Epithelial cell of esophagus (primary cell): ENCODE results near the gene CTSL.

Experiments
- DNase-seq: peaks from one replicate; pipeline ENCODE4 v3.0.0; 2010; ENCODE audit warnings: low read depth
- H3K4me3 ChIP-seq: 2 replicates; pipeline ENCODE4 v1.5.1; 2011; ENCODE audit warnings: mild to moderate bottlenecking, low read length, control low read depth
- TF ChIP-seq, protein P1 (sequence below): IDR thresholded peaks from 2 replicates; pipeline ENCODE4 v1.5.1; 2011; ENCODE audit warnings: low read depth, mild to moderate bottlenecking, low read length, control low read depth, inconsistent platforms; ENCODE audit not compliant: insufficient read depth; ENCODE audit errors: missing control alignments

The CTSL gene

DNA sequence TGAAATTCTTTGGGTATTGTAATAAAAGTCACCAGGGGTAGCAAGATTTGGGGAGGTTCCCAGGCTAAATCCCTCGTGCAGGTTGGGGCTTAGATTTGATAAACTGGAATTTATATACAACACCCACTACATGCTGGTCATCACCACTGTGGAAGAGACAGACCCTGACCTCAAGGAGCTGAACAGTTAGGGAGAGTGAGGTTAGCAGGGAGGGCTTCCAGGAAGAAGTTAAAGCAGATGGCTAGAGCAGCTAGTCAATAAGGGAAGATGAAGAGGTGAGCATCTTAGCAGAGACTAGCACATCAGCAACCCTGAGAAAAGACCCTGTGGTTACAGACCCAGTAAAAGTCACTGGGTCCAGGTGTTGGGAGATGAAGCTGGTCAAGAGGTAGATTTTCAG is 6.4 kb downstream of the CTSL start:
- no peak overlapping the region for H3K4me3 ChIP-seq
- DNase-seq: no peak
- TF ChIP-seq, protein P1, sequence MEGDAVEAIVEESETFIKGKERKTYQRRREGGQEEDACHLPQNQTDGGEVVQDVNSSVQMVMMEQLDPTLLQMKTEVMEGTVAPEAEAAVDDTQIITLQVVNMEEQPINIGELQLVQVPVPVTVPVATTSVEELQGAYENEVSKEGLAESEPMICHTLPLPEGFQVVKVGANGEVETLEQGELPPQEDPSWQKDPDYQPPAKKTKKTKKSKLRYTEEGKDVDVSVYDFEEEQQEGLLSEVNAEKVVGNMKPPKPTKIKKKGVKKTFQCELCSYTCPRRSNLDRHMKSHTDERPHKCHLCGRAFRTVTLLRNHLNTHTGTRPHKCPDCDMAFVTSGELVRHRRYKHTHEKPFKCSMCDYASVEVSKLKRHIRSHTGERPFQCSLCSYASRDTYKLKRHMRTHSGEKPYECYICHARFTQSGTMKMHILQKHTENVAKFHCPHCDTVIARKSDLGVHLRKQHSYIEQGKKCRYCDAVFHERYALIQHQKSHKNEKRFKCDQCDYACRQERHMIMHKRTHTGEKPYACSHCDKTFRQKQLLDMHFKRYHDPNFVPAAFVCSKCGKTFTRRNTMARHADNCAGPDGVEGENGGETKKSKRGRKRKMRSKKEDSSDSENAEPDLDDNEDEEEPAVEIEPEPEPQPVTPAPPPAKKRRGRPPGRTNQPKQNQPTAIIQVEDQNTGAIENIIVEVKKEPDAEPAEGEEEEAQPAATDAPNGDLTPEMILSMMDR: no peak

DNA sequence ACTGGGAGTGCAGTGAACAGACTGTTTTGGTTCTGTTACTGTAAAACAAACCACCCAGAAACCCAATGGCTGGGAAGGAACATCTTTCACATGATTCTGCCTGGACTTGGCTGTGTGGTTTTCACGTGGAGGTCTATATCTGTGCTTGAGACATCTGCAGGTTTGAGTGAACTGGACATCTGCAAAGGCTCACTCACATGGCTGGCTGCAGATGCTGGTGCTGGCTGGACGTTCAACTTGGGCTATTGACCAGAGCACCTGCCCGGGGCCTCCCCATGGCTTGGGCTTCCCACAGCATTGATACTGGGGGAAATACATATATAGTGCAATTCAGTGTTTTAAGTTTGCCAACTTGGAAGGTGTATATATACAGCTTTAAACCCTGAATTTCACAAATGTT is 6.8 kb downstream of the CTSL start:
- no peak overlapping the region for H3K4me3 ChIP-seq
- TF ChIP-seq, protein P1: no peak
- DNase-seq: no peak

DNA sequence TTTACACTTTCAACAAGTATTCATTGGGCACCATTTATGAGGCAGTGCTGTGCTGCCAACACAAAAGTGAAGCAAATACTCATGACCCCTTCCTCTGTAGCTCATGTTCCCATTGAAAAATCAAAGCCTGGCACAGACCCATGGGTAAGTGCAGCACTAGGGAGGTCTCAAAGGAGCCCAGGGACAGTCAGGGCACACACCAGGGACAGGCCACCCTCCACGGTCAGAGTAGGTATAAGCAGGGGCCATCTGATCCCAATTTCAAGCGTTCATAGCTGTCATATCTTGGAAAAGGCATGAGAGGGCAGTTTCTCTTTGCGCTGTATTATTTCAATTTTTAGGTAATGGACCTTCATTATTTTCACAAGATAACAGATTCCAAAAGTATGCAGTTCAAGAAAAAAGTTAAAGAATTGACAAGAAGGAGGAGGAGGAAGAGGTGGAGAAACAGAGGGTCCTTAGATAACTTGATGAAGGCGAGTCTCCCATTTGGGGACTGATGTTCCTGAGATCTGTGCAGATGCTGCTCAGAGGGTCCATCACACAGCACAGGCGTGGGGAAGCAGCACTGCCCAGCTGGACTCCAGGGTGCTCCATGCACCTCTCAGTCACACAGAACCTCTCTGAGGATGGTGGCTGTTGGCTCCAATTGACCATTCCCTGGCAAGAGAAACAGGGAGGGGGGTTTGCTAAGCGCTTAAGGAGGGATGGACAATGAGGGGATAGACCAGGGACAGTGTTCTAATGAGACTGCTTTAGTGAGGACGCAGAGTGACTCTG is 7.5 kb downstream of the CTSL start:
- TF ChIP-seq, protein P1: no peak
- H3K4me3 ChIP-seq: no peak overlapping the region
- DNase-seq: no peak

DNA sequence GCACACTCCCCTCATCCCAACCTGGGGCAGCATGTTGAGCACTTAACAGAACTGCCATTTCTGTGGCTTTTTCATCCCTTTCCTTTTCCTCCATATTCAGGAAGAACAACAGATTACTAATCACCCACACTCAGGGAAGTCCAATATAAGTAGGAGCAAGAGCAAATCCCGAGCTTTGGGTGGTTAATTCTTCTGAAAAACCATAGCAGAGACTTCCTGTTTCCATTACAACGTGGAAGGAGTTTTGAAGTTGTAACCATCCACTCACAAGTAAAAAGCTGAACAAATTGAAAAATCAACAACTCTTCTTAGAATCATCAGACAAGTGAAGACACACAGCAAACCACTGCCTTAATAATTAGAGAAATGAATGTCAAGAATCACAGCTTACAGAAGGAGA is 8.2 kb downstream of the CTSL start:
- no peak for DNase-seq
- H3K4me3 ChIP-seq: no peak overlapping the region
- TF ChIP-seq, protein P1: no peak

DNA sequence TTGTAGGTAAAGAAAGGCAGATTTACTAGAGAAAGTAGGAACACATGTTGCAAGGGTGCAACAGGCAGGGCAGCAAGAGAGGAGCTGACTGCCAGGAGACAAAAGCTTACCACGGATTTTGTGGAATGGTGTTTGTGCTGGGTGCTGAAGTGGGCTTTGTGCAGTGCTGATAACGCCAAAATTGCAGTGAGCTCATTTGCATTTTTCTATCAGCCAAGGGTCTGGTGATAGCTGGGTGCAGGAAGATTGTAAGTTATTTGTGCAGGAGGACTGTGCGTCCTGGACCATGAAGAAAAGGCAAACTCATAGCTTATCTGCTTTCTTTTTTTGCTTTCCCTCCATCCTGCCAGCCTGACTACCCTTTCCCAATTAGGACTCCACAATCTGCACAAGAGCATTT is 13.6 kb downstream of the CTSL start:
- TF ChIP-seq, protein P1: no peak
- H3K4me3 ChIP-seq: no peak overlapping the region
- no peak for DNase-seq

DNA sequence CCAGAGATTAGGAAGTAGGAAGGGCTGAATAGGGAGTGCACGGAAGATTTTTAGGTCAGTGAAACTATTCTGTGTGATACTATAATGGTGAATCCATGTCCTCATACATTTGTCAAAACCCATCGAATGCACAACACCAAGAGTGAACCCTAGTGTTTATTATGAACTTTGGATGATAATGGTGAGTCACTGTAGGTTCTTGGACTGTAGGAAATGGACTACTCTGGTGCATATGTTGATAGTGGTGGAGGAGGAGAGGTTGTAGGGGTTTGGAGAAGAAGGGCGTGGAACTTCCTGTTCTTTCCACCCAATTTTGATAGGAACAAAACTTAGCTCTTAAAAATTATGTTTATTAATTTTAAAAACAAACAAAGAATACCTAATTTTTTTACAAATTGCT is 14.3 kb downstream of the CTSL start:
- TF ChIP-seq, protein P1: no peak
- DNase-seq: no peak
- no peak overlapping the region for H3K4me3 ChIP-seq

DNA sequence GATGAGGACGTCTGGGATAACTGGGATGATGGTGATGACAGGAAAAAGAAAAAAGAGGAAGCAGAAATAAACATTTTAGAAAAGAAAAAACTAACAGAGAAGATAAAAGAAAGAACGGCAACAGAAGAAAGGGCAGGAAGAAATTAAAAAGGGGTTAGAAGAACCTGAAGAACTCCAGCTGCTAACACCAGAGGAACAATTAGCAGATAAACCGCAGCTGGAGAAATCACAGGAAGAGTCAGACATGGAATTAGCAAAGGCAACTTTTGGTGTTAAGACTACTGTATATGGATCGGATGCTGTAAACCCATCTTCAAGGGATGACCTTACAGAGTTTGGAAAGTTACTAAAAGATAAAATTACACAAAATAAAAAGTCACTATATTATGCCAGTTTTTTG is 15.4 kb downstream of the CTSL start:
- DNase-seq: no peak
- TF ChIP-seq, protein P1: no peak
- H3K4me3 ChIP-seq: no peak overlapping the region
